AML-193 (cell line): Measurements from ENCODE around the gene ATL2.
A peak's percentile ranks its signal among the peaks of the same experiment; 100 is the strongest.
"Not testable (repeated sequence)": the region's sequence is repeated elsewhere in the genome, so short reads cannot be mapped to it uniquely, and the experiment has no call there.

Experiments
- DNase-seq, 2 experiments: peaks; one replicate each; lab custom pipeline; 2025; lab: John Stamatoyannopoulos, UW

Gene ATL2

GRCh38 chr2:38274286-38275276 is 102.5 kb downstream of the ATL2 start:
- DNase-seq: peak; percentile 62 to 68

- DNase-seq: no peak
Observed at GRCh38 chr2:38271697-38272096, 105.4 kb downstream of the ATL2 start.

GRCh38 chr2:38269421-38269820 is 107.7 kb downstream of the ATL2 start:
- DNase-seq: no peak

GRCh38 chr2:38268691-38269327 is 108.3 kb downstream of the ATL2 start:
- no peak for DNase-seq

GRCh38 chr2:38268001-38268400 is 109.1 kb downstream of the ATL2 start:
- no peak for DNase-seq

GRCh38 chr2:38267270-38267925 is 109.7 kb downstream of the ATL2 start:
- no peak for DNase-seq

GRCh38 chr2:38266382-38267061 is 110.6 kb downstream of the ATL2 start:
- DNase-seq: peak; percentile 3 to 6

GRCh38 chr2:38265461-38265860 is 111.6 kb downstream of the ATL2 start:
- DNase-seq: no peak

GRCh38 chr2:38264396-38265221 is 112.5 kb downstream of the ATL2 start:
- peak in 1 of 2 experiments; percentile 5 for DNase-seq

- no peak for DNase-seq
Observed at GRCh38 chr2:38263293-38263692, 113.8 kb downstream of the ATL2 start.

- no peak for DNase-seq
Observed at GRCh38 chr2:38262069-38262871, 114.8 kb downstream of the ATL2 start.

- DNase-seq: no peak
Observed at GRCh38 chr2:38261569-38262068, 115.5 kb downstream of the ATL2 start.

GRCh38 chr2:38260972-38261371 is 116.1 kb downstream of the ATL2 start:
- no peak for DNase-seq

GRCh38 chr2:38260469-38260868 is 116.6 kb downstream of the ATL2 start:
- no peak for DNase-seq

GRCh38 chr2:38259311-38259710 is 117.8 kb downstream of the ATL2 start:
- no peak for DNase-seq

- DNase-seq: not testable (repeated sequence)
Observed at GRCh38 chr2:38257680-38258079, 119.4 kb downstream of the ATL2 start.

- no peak for DNase-seq
Observed at GRCh38 chr2:38256610-38257009, 120.5 kb downstream of the ATL2 start.

- no peak for DNase-seq
Observed at GRCh38 chr2:38255211-38255610, 121.9 kb downstream of the ATL2 start.

- no peak for DNase-seq
Observed at GRCh38 chr2:38254796-38255195, 122.3 kb downstream of the ATL2 start.

GRCh38 chr2:38251940-38252339 is 125.1 kb downstream of the ATL2 start:
- DNase-seq: no peak
